Mucosa of descending colon (tissue), 3 donors: Measurements from ENCODE around the gene GET3. TPM values are rescaled to one million over a fixed set of nuclear protein-coding genes. Genes with fewer than 3 reads are reported as not detected.
"Not testable (repeated sequence)": the region's sequence is repeated elsewhere in the genome, so short reads cannot be mapped to it uniquely, and the experiment has no call there.

Source experiments
- ATAC-seq: fragments of 200-7000 bp; cut with Tn5 transposase; one replicate; pipeline ENCODE4 v1.9.1; 2020; ENCODE audit warnings: mild to moderate bottlenecking, moderate library complexity
- DNase-seq, 3 donors: peaks; one replicate each; pipeline ENCODE4 v3.0.0-alpha.2; 2020
- H3K36me3 ChIP-seq: fragments of 200-600 bp; one replicate; pipeline ENCODE4 v1.8.0; 2021; ENCODE audit warnings: low read depth, mild to moderate bottlenecking
- H3K4me1 ChIP-seq: fragments of 200-600 bp; one replicate; pipeline ENCODE4 v1.8.0; 2021; ENCODE audit warnings: low read depth, mild to moderate bottlenecking
- H3K4me3 ChIP-seq: fragments of 200-600 bp; one replicate; pipeline ENCODE4 v1.8.0; 2021; ENCODE audit warnings: mild to moderate bottlenecking
- H3K9me3 ChIP-seq: fragments of 200-600 bp; one replicate; pipeline ENCODE4 v1.8.0; 2021; ENCODE audit warnings: mild to moderate bottlenecking
- CTCF ChIP-seq: fragments of 200-600 bp; IDR thresholded peaks from one replicate; pipeline ENCODE4 v1.8.0; 2022; ENCODE audit warnings: antibody characterized with exemption, mild to moderate bottlenecking
- intact Hi-C, 2 donors: fragments of 100-400 bp; cut with DNase I in 1 of 2; cut with micrococcal nuclease in 1 of 2; formaldehyde crosslinking; loops; one replicate each; pipeline versions ENCODE4 v1.11.0 to v1.11.1; 2022; cut with DNase I, micrococcal nuclease
- total RNA-seq, 3 donors: library from RNA; stranded (reverse); fragmentation: NEBNext Ultra II Directional in 2 of 3; extraction: Animal tissue kit (Norgen Biotek cat#: 25700) in 2 of 3; gene quantifications; one replicate each; pipeline versions ENCODE4 v1.2.1 to v1.2.4, GENCODE V29; 2021 to 2023
- donor health status: DM: no; HTN: no; CAD: no; lungs with moderate emphysema.
- donor health status: DM: no; HTN: no; CAD: no.
- donor health status: DM: no; HTN: yes; CAD: no.

GET3 gene
- total RNA-seq, 3 donors from 2014 or later: 44.8 to 70.5 (median 50.0) TPM

DNA sequence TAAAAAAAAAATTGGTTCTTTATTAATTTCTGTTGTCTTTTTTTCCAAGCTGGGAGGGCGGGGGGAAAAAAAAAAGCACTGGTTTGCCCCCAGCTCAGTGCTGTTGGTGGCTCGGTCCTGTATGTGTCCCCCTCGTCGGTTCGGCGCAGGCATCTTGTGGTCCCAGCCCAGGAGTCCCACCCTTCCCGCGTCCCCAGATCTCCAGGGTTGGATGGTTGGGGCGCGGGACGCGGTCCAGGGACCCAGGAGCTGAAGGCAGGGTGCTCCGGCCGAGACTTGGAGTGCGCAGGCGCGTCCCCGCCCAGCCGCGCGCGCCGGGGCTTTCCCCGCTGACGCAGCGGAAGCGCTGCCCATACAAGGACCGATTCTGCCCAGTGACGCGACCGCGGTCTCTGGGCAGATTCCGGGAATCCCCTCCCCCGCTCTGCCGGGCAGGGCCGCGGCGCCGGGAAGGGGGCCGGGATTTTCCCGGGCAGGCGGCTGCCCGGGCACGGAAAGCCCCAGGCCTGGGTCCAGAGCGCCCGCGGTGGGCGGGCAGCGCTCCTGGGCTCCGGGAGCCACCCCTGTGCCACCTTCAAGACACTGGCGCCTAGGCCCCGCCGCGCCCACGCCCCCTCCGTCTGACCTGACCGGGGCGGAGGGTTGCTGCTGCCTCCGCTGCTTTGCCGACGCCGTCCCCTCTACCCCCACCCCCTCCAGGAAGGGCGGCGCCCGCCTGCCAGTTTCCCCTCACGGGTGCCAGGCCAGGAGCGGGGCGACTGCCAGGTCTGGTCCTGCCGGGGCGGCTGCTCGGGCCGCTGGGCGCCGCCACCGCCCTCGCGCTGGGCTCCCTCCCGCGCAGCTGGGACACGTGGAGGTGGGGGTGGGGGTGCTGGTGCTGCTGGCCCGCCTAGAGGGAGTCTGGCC lies 56.2 kb downstream of the GET3 start:
- H3K4me1 ChIP-seq: peaks cover 29% of the 10 kb centered on the region
- H3K36me3 ChIP-seq: no peaks in the 10 kb centered on the region
- H3K9me3 ChIP-seq: no peaks in the 10 kb centered on the region
- no peak for TF ChIP-seq CTCF
- intact Hi-C loops: no loop called here
- ATAC-seq (peak; percentile 47), DNase-seq (peak; percentile 95 to 96 (median 96))
- H3K4me3 ChIP-seq: peak overlapping the region; percentile 83

GRCh38 chr19:12794196-12794941 lies 57.1 kb downstream of the GET3 start:
- no peak for ATAC-seq
- intact Hi-C loops: no loop called here
- H3K36me3 ChIP-seq: no peaks in the 10 kb centered on the region
- no peak for TF ChIP-seq CTCF
- peak overlapping the region; percentile 83 for H3K4me3 ChIP-seq
- peaks cover 26% of the 10 kb centered on the region for H3K4me1 ChIP-seq
- H3K9me3 ChIP-seq: no peaks in the 10 kb centered on the region
- no peak for DNase-seq

- intact Hi-C loops: loop anchor here (5.0 kb wide), 1 partner anchor 33 kb away; no protein-coding TSS in a partner anchor
- Histone ChIP-seq H3K4me3 (no peak overlapping the region), H3K9me3 (no peaks in the 10 kb centered on the region), H3K36me3 (no peaks in the 10 kb centered on the region), H3K4me1 (peaks cover 28% of the 10 kb centered on the region)
- TF ChIP-seq CTCF: no peak
- no peak for ATAC-seq
- peak in 2 of 3 donors; percentile 33 to 39 for DNase-seq
These were observed 57.7 kb downstream of the GET3 start for GRCh38 chr19:12794971-12795381.

GRCh38 chr19:12796146-12797071 lies 59.1 kb downstream of the GET3 start:
- Histone ChIP-seq H3K4me3 (no peak overlapping the region), H3K9me3 (no peaks in the 10 kb centered on the region), H3K4me1 (peaks cover 28% of the 10 kb centered on the region), H3K36me3 (no peaks in the 10 kb centered on the region)
- DNase-seq: peak; percentile 78 to 79 (median 78)
- intact Hi-C loops: loop anchor here (2.0 to 5.0 kb wide), 2 partner anchors 20 to 34 kb away; no protein-coding TSS in a partner anchor
- peak; percentile 43 for ATAC-seq
- TF ChIP-seq CTCF: peak; percentile 86

- no peak for DNase-seq
- no peak for ATAC-seq
- H3K4me3 ChIP-seq: no peak overlapping the region
- H3K4me1 ChIP-seq: peaks cover 28% of the 10 kb centered on the region
- no peaks in the 10 kb centered on the region for H3K9me3 ChIP-seq
- no peaks in the 10 kb centered on the region for H3K36me3 ChIP-seq
- intact Hi-C loops: loop anchor here (2.0 to 5.0 kb wide), 2 partner anchors 20 to 35 kb away; no protein-coding TSS in a partner anchor
- no peak for TF ChIP-seq CTCF
These were observed 59.9 kb downstream of the GET3 start for GRCh38 chr19:12797141-12797587.

DNA sequence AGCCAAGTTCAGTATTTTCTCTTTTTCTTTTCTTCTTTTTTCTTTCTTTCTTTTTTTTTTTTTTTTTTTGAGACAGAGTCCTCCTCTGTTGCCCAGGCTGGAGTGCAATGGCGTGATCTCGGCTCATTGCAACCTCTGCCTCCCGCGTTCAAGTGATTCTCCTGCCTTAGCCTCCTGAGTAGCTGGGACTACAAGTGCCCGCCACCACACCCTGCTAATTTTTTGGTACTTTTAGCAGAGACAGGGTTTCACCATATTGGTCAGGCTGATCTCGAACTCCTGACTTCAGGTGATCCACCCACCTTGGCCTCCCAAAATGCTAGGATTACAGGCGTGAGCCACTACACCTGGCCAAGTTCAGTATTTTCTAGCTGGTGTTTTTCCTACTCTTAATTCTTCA lies 60.3 kb downstream of the GET3 start:
- H3K9me3 ChIP-seq, ATAC-seq, DNase-seq, H3K4me3 ChIP-seq, H3K36me3 ChIP-seq: not testable (repeated sequence)
- H3K4me1 ChIP-seq: peaks cover 28% of the 10 kb centered on the region
- intact Hi-C loops: loop anchor here (2.0 to 5.0 kb wide), 2 partner anchors 21 to 35 kb away; no protein-coding TSS in a partner anchor
